Activated CD8-positive, alpha-beta memory T cell treated with anti-CD3 and anti-CD28 coated beads for 1 hour (primary cell): ENCODE measurements around the gene LOX.

Experiments
- DNase-seq, 2 donors: peaks; one replicate each; pipeline ENCODE4 v3.0.0-alpha.2; 2020; ENCODE audit warnings: low read depth in 1 of 2; ENCODE audit errors: extremely low read depth in 1 of 2

The LOX gene

GRCh38 chr5:122056913-122057312 is 21.1 kb downstream of the LOX start:
- no peak for DNase-seq

- no peak for DNase-seq
These were observed 23.8 kb downstream of the LOX start for GRCh38 chr5:122054266-122054665.

GRCh38 chr5:122053181-122054109 is 24.6 kb downstream of the LOX start:
- DNase-seq: no peak

- DNase-seq: no peak
These were observed 26.5 kb downstream of the LOX start for GRCh38 chr5:122051569-122051968.

- DNase-seq: no peak
These were observed 27.1 kb downstream of the LOX start for GRCh38 chr5:122050959-122051358.

- DNase-seq: no peak
These were observed 37.3 kb downstream of the LOX start for GRCh38 chr5:122040636-122041302.

GRCh38 chr5:122036326-122036725 is 41.7 kb downstream of the LOX start:
- no peak for DNase-seq

GRCh38 chr5:122035913-122036312 is 42.1 kb downstream of the LOX start:
- DNase-seq: no peak

- DNase-seq: no peak
These were observed 46.2 kb downstream of the LOX start for GRCh38 chr5:122031836-122032235.

- DNase-seq: no peak
These were observed 47.8 kb downstream of the LOX start for GRCh38 chr5:122030251-122030650.

- no peak for DNase-seq
These were observed 48.2 kb downstream of the LOX start for GRCh38 chr5:122029818-122030217.

- no peak for DNase-seq
These were observed 55.1 kb downstream of the LOX start for GRCh38 chr5:122022966-122023365.

GRCh38 chr5:122019919-122020590 is 58.0 kb downstream of the LOX start:
- no peak for DNase-seq

- DNase-seq: no peak
These were observed 62.6 kb downstream of the LOX start for GRCh38 chr5:122015471-122015870.

GRCh38 chr5:122014236-122014935 is 63.7 kb downstream of the LOX start:
- no peak for DNase-seq
